ENCODE data around the gene BOLA3.

GRCh38 chr2:74191596-74192380 is 44.1 kb upstream of the BOLA3 start:
- TF ChIP-seq CTCF (IDR thresholded peaks at IDR 0.05) (no peak), POLR2A (IDR thresholded peaks at IDR 0.05) (no peak)
